K562 (cell line): ENCODE measurements around the gene PLEKHG5.
"Not testable (repeated sequence)": the region's sequence is repeated elsewhere in the genome, so short reads cannot be mapped to it uniquely, and the experiment has no call there.

Source experiments
- CBX5 ChIP-seq: IDR thresholded peaks from 2 replicates; pipeline ENCODE4 v1.6.1; 2014; ENCODE audit warnings: low read depth, borderline replicate concordance
- CHD1 ChIP-seq: fragments of 200-600 bp; sonication (generic); IDR thresholded peaks from one replicate; pipeline ENCODE4 v1.6.1; 2012; ENCODE audit warnings: mild to moderate bottlenecking, moderate library complexity, low read length, inconsistent platforms
- EZH2 ChIP-seq: IDR thresholded peaks from 2 replicates; pipeline ENCODE4 v1.6.1; 2012; ENCODE audit warnings: low read depth, mild to moderate bottlenecking, inconsistent platforms, low read length, borderline replicate concordance
- MXI1 ChIP-seq: IDR thresholded peaks from 2 replicates; pipeline ENCODE4 v1.6.1; 2011; ENCODE audit warnings: low read depth, mild to moderate bottlenecking, improper control_type of control experiment, low read length
- NFE2 ChIP-seq: IDR thresholded peaks from 2 replicates; pipeline ENCODE4 v1.6.1; 2014; ENCODE audit warnings: antibody characterized with exemption, low read depth
- POLR2A ChIP-seq: fragments of 450-650 bp; conservative IDR thresholded peaks from 2 replicates; pipeline ENCODE4 v1.6.1; 2016
- TF ChIP-seq, protein P1 (sequence below), 2 experiments: fragments of 450-650 bp; formaldehyde crosslinking in 1 of 2; IDR thresholded peaks; 2 replicates each; pipeline versions ENCODE4 v1.4.0 to v1.6.1; 2014 to 2020; ENCODE audit warnings: mild to moderate bottlenecking in 2 of 2, borderline replicate concordance in 1 of 2, low read depth in 1 of 2
- TF ChIP-seq, protein P2 (sequence below): fragments of 250-450 bp; sonication (Bioruptor Pico); IDR thresholded peaks from 2 replicates; pipeline ENCODE4 v1.8.0; 2021; ENCODE audit warnings: moderate library complexity, mild to moderate bottlenecking, inconsistent platforms
- TF ChIP-seq, protein P3 (sequence below), 3 experiments: IDR thresholded peaks in 2 of 3; conservative IDR thresholded peaks in 1 of 3; 2 replicates each; pipeline ENCODE4 v1.5.1; 2011 to 2012; ENCODE audit warnings: low read length in 3 of 3, mild to moderate bottlenecking in 3 of 3, control low read depth in 2 of 3, improper control_type of control experiment in 1 of 3, inconsistent platforms in 1 of 3, low read depth in 1 of 3, mixed read lengths in 1 of 3, moderate library complexity in 1 of 3; ENCODE audit not compliant: insufficient read depth in 2 of 3

DNA sequence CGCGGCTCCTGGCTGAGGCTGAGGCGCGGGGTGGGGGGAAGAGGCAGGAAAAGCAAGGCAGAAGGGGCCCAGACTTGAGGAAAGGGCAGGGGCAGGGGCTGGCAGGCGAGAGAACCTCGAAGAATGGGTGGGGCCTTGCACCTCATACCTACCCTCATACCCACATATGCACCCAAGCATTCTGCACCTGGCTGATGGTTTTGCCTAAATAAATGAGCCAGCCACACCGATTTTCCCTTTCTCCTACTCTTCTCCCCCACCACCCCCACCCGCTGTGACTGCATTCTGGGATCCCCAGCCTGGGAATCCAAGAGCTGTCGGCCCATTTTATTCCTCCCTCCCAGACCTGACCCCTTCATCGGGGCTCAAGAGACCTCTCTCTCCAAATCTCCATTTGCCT is 41.0 kb downstream of the PLEKHG5 start:
- TF ChIP-seq, protein P1, sequence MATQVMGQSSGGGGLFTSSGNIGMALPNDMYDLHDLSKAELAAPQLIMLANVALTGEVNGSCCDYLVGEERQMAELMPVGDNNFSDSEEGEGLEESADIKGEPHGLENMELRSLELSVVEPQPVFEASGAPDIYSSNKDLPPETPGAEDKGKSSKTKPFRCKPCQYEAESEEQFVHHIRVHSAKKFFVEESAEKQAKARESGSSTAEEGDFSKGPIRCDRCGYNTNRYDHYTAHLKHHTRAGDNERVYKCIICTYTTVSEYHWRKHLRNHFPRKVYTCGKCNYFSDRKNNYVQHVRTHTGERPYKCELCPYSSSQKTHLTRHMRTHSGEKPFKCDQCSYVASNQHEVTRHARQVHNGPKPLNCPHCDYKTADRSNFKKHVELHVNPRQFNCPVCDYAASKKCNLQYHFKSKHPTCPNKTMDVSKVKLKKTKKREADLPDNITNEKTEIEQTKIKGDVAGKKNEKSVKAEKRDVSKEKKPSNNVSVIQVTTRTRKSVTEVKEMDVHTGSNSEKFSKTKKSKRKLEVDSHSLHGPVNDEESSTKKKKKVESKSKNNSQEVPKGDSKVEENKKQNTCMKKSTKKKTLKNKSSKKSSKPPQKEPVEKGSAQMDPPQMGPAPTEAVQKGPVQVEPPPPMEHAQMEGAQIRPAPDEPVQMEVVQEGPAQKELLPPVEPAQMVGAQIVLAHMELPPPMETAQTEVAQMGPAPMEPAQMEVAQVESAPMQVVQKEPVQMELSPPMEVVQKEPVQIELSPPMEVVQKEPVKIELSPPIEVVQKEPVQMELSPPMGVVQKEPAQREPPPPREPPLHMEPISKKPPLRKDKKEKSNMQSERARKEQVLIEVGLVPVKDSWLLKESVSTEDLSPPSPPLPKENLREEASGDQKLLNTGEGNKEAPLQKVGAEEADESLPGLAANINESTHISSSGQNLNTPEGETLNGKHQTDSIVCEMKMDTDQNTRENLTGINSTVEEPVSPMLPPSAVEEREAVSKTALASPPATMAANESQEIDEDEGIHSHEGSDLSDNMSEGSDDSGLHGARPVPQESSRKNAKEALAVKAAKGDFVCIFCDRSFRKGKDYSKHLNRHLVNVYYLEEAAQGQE (IDR thresholded peaks at IDR 0.05; ENCODE audit: borderline replicate concordance) = not testable (repeated sequence)
- TF ChIP-seq, protein P1 (CRISPR knock-in tag; IDR thresholded peaks at IDR 0.05; ENCODE audit: low read depth) = not testable (repeated sequence)
- not testable (repeated sequence) for TF ChIP-seq NFE2, CBX5, MXI1, POLR2A, CHD1, EZH2
- TF ChIP-seq, protein P2, sequence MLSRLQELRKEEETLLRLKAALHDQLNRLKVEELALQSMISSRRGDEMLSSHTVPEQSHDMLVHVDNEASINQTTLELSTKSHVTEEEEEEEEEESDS (CRISPR knock-in tag) = not testable (repeated sequence)
- TF ChIP-seq, protein P3, sequence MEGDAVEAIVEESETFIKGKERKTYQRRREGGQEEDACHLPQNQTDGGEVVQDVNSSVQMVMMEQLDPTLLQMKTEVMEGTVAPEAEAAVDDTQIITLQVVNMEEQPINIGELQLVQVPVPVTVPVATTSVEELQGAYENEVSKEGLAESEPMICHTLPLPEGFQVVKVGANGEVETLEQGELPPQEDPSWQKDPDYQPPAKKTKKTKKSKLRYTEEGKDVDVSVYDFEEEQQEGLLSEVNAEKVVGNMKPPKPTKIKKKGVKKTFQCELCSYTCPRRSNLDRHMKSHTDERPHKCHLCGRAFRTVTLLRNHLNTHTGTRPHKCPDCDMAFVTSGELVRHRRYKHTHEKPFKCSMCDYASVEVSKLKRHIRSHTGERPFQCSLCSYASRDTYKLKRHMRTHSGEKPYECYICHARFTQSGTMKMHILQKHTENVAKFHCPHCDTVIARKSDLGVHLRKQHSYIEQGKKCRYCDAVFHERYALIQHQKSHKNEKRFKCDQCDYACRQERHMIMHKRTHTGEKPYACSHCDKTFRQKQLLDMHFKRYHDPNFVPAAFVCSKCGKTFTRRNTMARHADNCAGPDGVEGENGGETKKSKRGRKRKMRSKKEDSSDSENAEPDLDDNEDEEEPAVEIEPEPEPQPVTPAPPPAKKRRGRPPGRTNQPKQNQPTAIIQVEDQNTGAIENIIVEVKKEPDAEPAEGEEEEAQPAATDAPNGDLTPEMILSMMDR (IDR thresholded peaks at IDR 0.05 in 2 of 3, conservative IDR thresholded peaks at IDR 0.05 in 1 of 3; ENCODE audit: insufficient read depth in 2 of 3, low read depth in 1 of 3, low read length in 3 of 3) = not testable (repeated sequence)
